Fibroblast of mammary gland (primary cell): Measurements from ENCODE around the gene PLCG1.
"Not testable (repeated sequence)": the region's sequence is repeated elsewhere in the genome, so short reads cannot be mapped to it uniquely, and the experiment has no call there.

Experiments used
- DNase-seq: peaks from one replicate; pipeline ENCODE4 v3.0.0-alpha.2; 2010; ENCODE audit warnings: low read depth
- H3K4me3 ChIP-seq: 2 replicates; pipeline ENCODE4 v1.5.1; 2011; ENCODE audit warnings: low read depth, mild to moderate bottlenecking, low read length, moderate library complexity; ENCODE audit not compliant: control insufficient read depth
- CTCF ChIP-seq: conservative IDR thresholded peaks from 2 replicates; pipeline ENCODE4 v1.5.1; 2011; ENCODE audit warnings: low read depth, low read length, inconsistent platforms; ENCODE audit not compliant: control insufficient read depth, insufficient read depth

PLCG1 gene

GRCh38 chr20:41124451-41125094 is 12.8 kb upstream of the PLCG1 start:
- no peak overlapping the region for H3K4me3 ChIP-seq
- no peak for TF ChIP-seq CTCF
- DNase-seq, result no peak

- DNase-seq, result no peak
- TF ChIP-seq CTCF, result no peak
- H3K4me3 ChIP-seq, result no peak overlapping the region
These were observed 11.5 kb upstream of the PLCG1 start for GRCh38 chr20:41125530-41126457.

- no peak for TF ChIP-seq CTCF
- no peak overlapping the region for H3K4me3 ChIP-seq
- no peak for DNase-seq
These were observed 10.6 kb upstream of the PLCG1 start for GRCh38 chr20:41126719-41127118.

- not testable (repeated sequence) for H3K4me3 ChIP-seq, DNase-seq
These were observed 9.0 kb upstream of the PLCG1 start for GRCh38 chr20:41128317-41128716.

- no peak for TF ChIP-seq CTCF
- no peak for DNase-seq
- H3K4me3 ChIP-seq, result no peak overlapping the region
These were observed 5.6 kb upstream of the PLCG1 start for GRCh38 chr20:41131594-41132387.

- not testable (repeated sequence) for H3K4me3 ChIP-seq, DNase-seq
These were observed 5.0 kb upstream of the PLCG1 start for GRCh38 chr20:41132388-41132775.

GRCh38 chr20:41133709-41134361 is 3.5 kb upstream of the PLCG1 start:
- peak; percentile 64 for DNase-seq

More at GRCh38 chr20:41133709-41134361, 3.5 kb upstream of the PLCG1 start:
- TF ChIP-seq CTCF, result no peak
- no peak overlapping the region for H3K4me3 ChIP-seq
